GM19324 (cell line): ENCODE measurements around the gene MFF.
A peak's percentile ranks its signal among the peaks of the same experiment; 100 is the strongest.

ENCODE experiments used
- ATAC-seq: cut with Tn5 transposase; IDR thresholded peaks from one replicate; pipeline ENCODE4 v1.9.1; 2021; ENCODE audit warnings: mild to moderate bottlenecking, moderate library complexity; ENCODE audit not compliant: unreplicated experiment, low FRiP score

The MFF gene

GRCh38 chr2:227324995-227325838 lies at the start of gene MFF:
Gene MFF, plus strand, starts transcription at chr2:227325251. Its CDS starts 5,415 bp downstream, at chr2:227330666.
- peak; percentile 99 for ATAC-seq

GRCh38 chr2:227280895-227281294 lies 44.2 kb upstream of the MFF start:
- no peak for ATAC-seq

GRCh38 chr2:227285741-227286236 lies 39.3 kb upstream of the MFF start:
- no peak for ATAC-seq

GRCh38 chr2:227287771-227288170 lies 37.3 kb upstream of the MFF start:
- no peak for ATAC-seq

- ATAC-seq, result no peak
Measured at GRCh38 chr2:227292314-227292713, 32.7 kb upstream of the MFF start.

- no peak for ATAC-seq
Measured at GRCh38 chr2:227293531-227293930, 31.5 kb upstream of the MFF start.

GRCh38 chr2:227295806-227296205 lies 29.2 kb upstream of the MFF start:
- no peak for ATAC-seq

- ATAC-seq, result no peak
Measured at GRCh38 chr2:227296671-227297405, 28.2 kb upstream of the MFF start.

- no peak for ATAC-seq
Measured at GRCh38 chr2:227301523-227301922, 23.5 kb upstream of the MFF start.

GRCh38 chr2:227308784-227309183 lies 16.3 kb upstream of the MFF start:
- ATAC-seq, result peak; percentile 62

GRCh38 chr2:227310756-227311110 lies 14.3 kb upstream of the MFF start:
- no peak for ATAC-seq

GRCh38 chr2:227311861-227312506 lies 13.1 kb upstream of the MFF start:
- ATAC-seq, result no peak

- ATAC-seq, result no peak
Measured at GRCh38 chr2:227312579-227312978, 12.5 kb upstream of the MFF start.

GRCh38 chr2:227313310-227313709 lies 11.7 kb upstream of the MFF start:
- no peak for ATAC-seq

- ATAC-seq, result no peak
Measured at GRCh38 chr2:227317834-227318233, 7.2 kb upstream of the MFF start.

- no peak for ATAC-seq
Measured at GRCh38 chr2:227320305-227321094, 4.6 kb upstream of the MFF start.

GRCh38 chr2:227322530-227323205 lies 2.4 kb upstream of the MFF start:
- ATAC-seq, result no peak

GRCh38 chr2:227323818-227324217 lies 1.2 kb upstream of the MFF start:
- no peak for ATAC-seq

GRCh38 chr2:227324642-227324994 lies 433 bp upstream of the MFF start:
- no peak for ATAC-seq

- ATAC-seq, result peak; percentile 5
Measured at GRCh38 chr2:227325839-227326195, 766 bp downstream of the MFF start.
